ENCODE data around the gene ZNF618.
"Not testable (repeated sequence)": the region's sequence is repeated elsewhere in the genome, so short reads cannot be mapped to it uniquely, and the experiment has no call there.

- not testable (repeated sequence) for TF ChIP-seq EZH2phosphoT487 (IDR thresholded peaks at IDR 0.05; ENCODE audit: insufficient read depth, low read depth); EZH2 (IDR thresholded peaks at IDR 0.05; ENCODE audit: insufficient read depth, poor library complexity, severe bottlenecking)
These were observed 206.8 kb downstream of the ZNF618 start for GRCh38 chr9:114082763-114083412.
